Adipocyte (in vitro differentiated cells): ENCODE measurements around the gene PIEZO1.

Experiments
- DNase-seq: peaks from one replicate; pipeline ENCODE4 v3.0.0-alpha.2; 2015; ENCODE audit warnings: low read depth
- H3K27me3 ChIP-seq: replicated peaks from 2 replicates; pipeline ENCODE4 v1.7.0; 2013; ENCODE audit warnings: mild to moderate bottlenecking, low read length, moderate library complexity; ENCODE audit not compliant: control insufficient read depth, insufficient read depth
- H3K36me3 ChIP-seq: 2 replicates; pipeline ENCODE4 v1.7.0; 2013; ENCODE audit warnings: low read length, mild to moderate bottlenecking, moderate library complexity; ENCODE audit not compliant: control insufficient read depth, insufficient read depth, severe bottlenecking
- H3K4me1 ChIP-seq: 2 replicates; pipeline ENCODE4 v1.7.0; 2013; ENCODE audit warnings: mild to moderate bottlenecking, low read length, moderate library complexity; ENCODE audit not compliant: control insufficient read depth, insufficient read depth
- H3K4me3 ChIP-seq: 2 replicates; pipeline ENCODE4 v1.7.0; 2013; ENCODE audit warnings: mild to moderate bottlenecking, low read length, moderate library complexity
- H3K9ac ChIP-seq: 2 replicates; pipeline ENCODE4 v1.7.0; 2013; ENCODE audit warnings: mild to moderate bottlenecking, low read length, moderate library complexity
- H3K9me3 ChIP-seq: 2 replicates; pipeline ENCODE4 v1.7.0; 2013; ENCODE audit warnings: mild to moderate bottlenecking, low read length, moderate library complexity; ENCODE audit not compliant: control insufficient read depth

Gene PIEZO1

GRCh38 chr16:88814144-88814502 is 29.1 kb upstream of the PIEZO1 start:
- Histone ChIP-seq H3K9me3 (no peaks in the 10 kb centered on the region), H3K4me1 (peaks cover 16% of the 10 kb centered on the region), H3K4me3 (no peak overlapping the region), H3K9ac (no peak overlapping the region), H3K27me3 (no peaks in the 10 kb centered on the region), H3K36me3 (peaks cover 10% of the 10 kb centered on the region)
- no peak for DNase-seq

GRCh38 chr16:88813269-88814143 is 28.5 kb upstream of the PIEZO1 start:
- Histone ChIP-seq H3K9ac (peak overlapping the region; percentile 90), H3K9me3 (no peaks in the 10 kb centered on the region), H3K36me3 (peaks cover 13% of the 10 kb centered on the region), H3K4me3 (no peak overlapping the region), H3K4me1 (peaks cover 16% of the 10 kb centered on the region), H3K27me3 (no peaks in the 10 kb centered on the region)
- no peak for DNase-seq

GRCh38 chr16:88812513-88813268 is 27.7 kb upstream of the PIEZO1 start:
- peak overlapping the region; percentile 82 for H3K4me3 ChIP-seq
- peaks cover 16% of the 10 kb centered on the region for H3K4me1 ChIP-seq
- H3K9ac ChIP-seq, result peak overlapping the region; percentile 90
- peaks cover 20% of the 10 kb centered on the region for H3K36me3 ChIP-seq
- H3K27me3 ChIP-seq, result no peaks in the 10 kb centered on the region
- DNase-seq, result peak; percentile 84
- no peaks in the 10 kb centered on the region for H3K9me3 ChIP-seq

- no peaks in the 10 kb centered on the region for H3K9me3 ChIP-seq
- H3K4me3 ChIP-seq, result peak within 1 kb of the TSS; percentile 82
- peak; percentile 98 for DNase-seq
- H3K36me3 ChIP-seq, result peaks cover 22% of the 10 kb centered on the region
- H3K4me1 ChIP-seq, result peaks cover 16% of the 10 kb centered on the region
- H3K27me3 ChIP-seq, result no peaks in the 10 kb centered on the region
- peak within 1 kb of the TSS; percentile 90 for H3K9ac ChIP-seq
These were observed 26.9 kb upstream of the PIEZO1 start, which contains the start of gene APRT for GRCh38 chr16:88811769-88812512. Gene APRT (minus strand): TSS chr16:88811928. CDS start chr16:88811899, 29 bp downstream.

GRCh38 chr16:88810912-88811768 is 26.1 kb upstream of the PIEZO1 start:
- Histone ChIP-seq H3K4me3 (peak overlapping the region; percentile 82), H3K9ac (peak overlapping the region; percentile 90), H3K9me3 (no peaks in the 10 kb centered on the region), H3K4me1 (peaks cover 16% of the 10 kb centered on the region), H3K36me3 (peaks cover 22% of the 10 kb centered on the region), H3K27me3 (no peaks in the 10 kb centered on the region)
- DNase-seq, result peak; percentile 89

GRCh38 chr16:88810166-88810911 is 25.3 kb upstream of the PIEZO1 start:
- no peaks in the 10 kb centered on the region for H3K9me3 ChIP-seq
- DNase-seq, result no peak
- H3K36me3 ChIP-seq, result peaks cover 22% of the 10 kb centered on the region

GRCh38 chr16:88809676-88810165 is 24.7 kb upstream of the PIEZO1 start:
- Histone ChIP-seq H3K9ac (peak overlapping the region; percentile 90), H3K9me3 (no peaks in the 10 kb centered on the region), H3K4me3 (peak overlapping the region; percentile 82), H3K27me3 (no peaks in the 10 kb centered on the region), H3K4me1 (peaks cover 16% of the 10 kb centered on the region), H3K36me3 (peaks cover 22% of the 10 kb centered on the region)
- DNase-seq, result no peak

More at GRCh38 chr16:88810166-88810911, 25.3 kb upstream of the PIEZO1 start:
- H3K9ac ChIP-seq, result peak overlapping the region; percentile 90
- peak overlapping the region; percentile 82 for H3K4me3 ChIP-seq
- peaks cover 16% of the 10 kb centered on the region for H3K4me1 ChIP-seq
- no peaks in the 10 kb centered on the region for H3K27me3 ChIP-seq

GRCh38 chr16:88809068-88809675 is 24.2 kb upstream of the PIEZO1 start:
- Histone ChIP-seq H3K9ac (peak overlapping the region; percentile 90), H3K4me1 (peaks cover 19% of the 10 kb centered on the region), H3K36me3 (peaks cover 22% of the 10 kb centered on the region), H3K27me3 (no peaks in the 10 kb centered on the region), H3K9me3 (no peaks in the 10 kb centered on the region), H3K4me3 (no peak overlapping the region)
- DNase-seq, result no peak

- Histone ChIP-seq H3K9ac (no peak overlapping the region), H3K4me1 (peaks cover 21% of the 10 kb centered on the region), H3K4me3 (no peak overlapping the region), H3K9me3 (no peaks in the 10 kb centered on the region), H3K36me3 (peaks cover 22% of the 10 kb centered on the region), H3K27me3 (no peaks in the 10 kb centered on the region)
- no peak for DNase-seq
These were observed 22.8 kb upstream of the PIEZO1 start for GRCh38 chr16:88807626-88808453.
